Gastrocnemius medialis (tissue), 4 donors: ENCODE results near the gene GMNN. TPM values are rescaled to one million over a fixed set of nuclear protein-coding genes. Genes with fewer than 3 reads are reported as not detected.
"Not testable (repeated sequence)": the region's sequence is repeated elsewhere in the genome, so short reads cannot be mapped to it uniquely, and the experiment has no call there.

Source experiments
- ATAC-seq, 2 donors: fragments of 150-250 bp; one replicate each; pipeline ENCODE4 v1.9.1; 2016
- DNase-seq, 2 donors: peaks; one replicate each; pipeline ENCODE4 v3.0.0-alpha.2; 2019
- H3K27ac ChIP-seq, 4 donors: fragments of 200-600 bp; sonication (generic); 1 replicate in 1 of 4; 2 replicates in 3 of 4; pipeline ENCODE4 v1.5.1; 2016 to 2018; ENCODE audit warnings: mild to moderate bottlenecking in 2 of 4, moderate library complexity in 1 of 4
- H3K27me3 ChIP-seq, 3 donors: fragments of 200-600 bp; sonication (generic) in 2 of 3; 1 replicate in 1 of 3; 2 replicates in 2 of 3; pipeline versions ENCODE4 v1.5.1 to v1.6.0; 2016 to 2019; ENCODE audit warnings: mild to moderate bottlenecking in 1 of 3, moderate library complexity in 1 of 3
- H3K36me3 ChIP-seq, 2 donors: fragments of 200-600 bp; sonication (generic) in 1 of 2; one replicate each; pipeline ENCODE4 v1.5.1; 2017 to 2018
- H3K4me1 ChIP-seq, 2 donors: fragments of 200-600 bp; sonication (generic) in 1 of 2; one replicate each; pipeline ENCODE4 v1.5.1; 2016 to 2017; ENCODE audit warnings: mild to moderate bottlenecking in 2 of 2
- H3K4me3 ChIP-seq, 4 donors: fragments of 200-600 bp; sonication (generic) in 3 of 4; 1 replicate in 1 of 4; 2 replicates in 3 of 4; pipeline ENCODE4 v1.5.1; 2016 to 2019; ENCODE audit warnings: mild to moderate bottlenecking in 2 of 4
- H3K9me3 ChIP-seq, 3 donors: fragments of 200-600 bp; sonication (generic) in 2 of 3; 1 replicate in 1 of 3; 2 replicates in 2 of 3; pipeline ENCODE4 v1.5.1; 2016 to 2019
- CTCF ChIP-seq, 5 experiments: fragments of 450-650 bp in 3 of 5; fragments of 200-600 bp in 2 of 5; sonication (generic) in 2 of 5; IDR thresholded peaks in 4 of 5; conservative IDR thresholded peaks in 1 of 5; 1 replicate in 4 of 5; 2 replicates in 1 of 5; pipeline ENCODE4 v1.5.1; 2016 to 2019; ENCODE audit warnings: antibody characterized with exemption in 5 of 5, mild to moderate bottlenecking in 3 of 5, moderate library complexity in 3 of 5
- POLR2A ChIP-seq, 2 donors: fragments of 450-650 bp; IDR thresholded peaks; one replicate each; pipeline ENCODE4 v1.6.1; 2017; ENCODE audit warnings: antibody characterized with exemption in 2 of 2, mild to moderate bottlenecking in 2 of 2, moderate library complexity in 2 of 2
- in situ Hi-C, 4 donors: fragments of 200-750 bp; cut with MboI; loops; one replicate each; pipeline versions ENCODE4 v1.15.0 to v1.8.0; 2017; ENCODE audit warnings: low sequenced_read_pairs in 4 of 4
- intact Hi-C: fragments of 100-400 bp; cut with DNase I; formaldehyde crosslinking; loops from one replicate; pipeline ENCODE4 v1.15.1; 2023; ENCODE audit warnings: low total_unique reads
- total RNA-seq, 4 donors: library from RNA; depleted of rRNA; stranded (reverse); fragments of >200 nt; gene quantifications; one replicate each; pipeline versions ENCODE4 v1.1.0 to v1.2.3, GENCODE V29; 2016

Gene GMNN
- total RNA-seq, 4 donors from 2014 or later, result 2.6 to 4.4 (median 3.3) TPM

- ATAC-seq (no peak), DNase-seq (no peak)
- Histone ChIP-seq H3K27ac (no peak overlapping the region), H3K9me3 (no peaks in the 10 kb centered on the region), H3K27me3 (no peaks in the 10 kb centered on the region), H3K36me3 (no peaks in the 10 kb centered on the region), H3K4me1 (no peaks in the 10 kb centered on the region), H3K4me3 (no peak overlapping the region)
- intact Hi-C loops (no loop called here), in situ Hi-C loops (no loop called here)
- TF ChIP-seq CTCF (IDR thresholded peaks at IDR 0.05 in 4 of 5, conservative IDR thresholded peaks at IDR 0.05 in 1 of 5), result no peak
- no peak for TF ChIP-seq POLR2A (IDR thresholded peaks at IDR 0.05)
Measured at GRCh38 chr6:24753545-24753944, 21.2 kb upstream of the GMNN start.

- H3K27ac ChIP-seq, ATAC-seq, in situ Hi-C loops, H3K27me3 ChIP-seq, H3K4me3 ChIP-seq, intact Hi-C loops, H3K4me1 ChIP-seq, DNase-seq, H3K36me3 ChIP-seq, H3K9me3 ChIP-seq: not testable (repeated sequence)
Measured at GRCh38 chr6:24754378-24754777, 20.4 kb upstream of the GMNN start.

GRCh38 chr6:24755279-24755678 is 19.5 kb upstream of the GMNN start:
- H3K4me1 ChIP-seq, result no peaks in the 10 kb centered on the region

GRCh38 chr6:24757611-24758010 is 17.1 kb upstream of the GMNN start:
- TF ChIP-seq CTCF (IDR thresholded peaks at IDR 0.05 in 4 of 5, conservative IDR thresholded peaks at IDR 0.05 in 1 of 5) (no peak), POLR2A (IDR thresholded peaks at IDR 0.05) (no peak)
- H3K36me3 ChIP-seq, result no peaks in the 10 kb centered on the region
- no peak for DNase-seq
- H3K27me3 ChIP-seq, result no peaks in the 10 kb centered on the region
- no peak overlapping the region for H3K4me3 ChIP-seq
- H3K9me3 ChIP-seq, result no peaks in the 10 kb centered on the region
- no peak for ATAC-seq
- intact Hi-C loops (no loop called here), in situ Hi-C loops (no loop called here)
- no peaks in the 10 kb centered on the region for H3K4me1 ChIP-seq
- H3K27ac ChIP-seq, result no peak overlapping the region

More at GRCh38 chr6:24755279-24755678, 19.5 kb upstream of the GMNN start:
- no peak overlapping the region for H3K4me3 ChIP-seq
- H3K9me3 ChIP-seq, result no peaks in the 10 kb centered on the region
- TF ChIP-seq CTCF (IDR thresholded peaks at IDR 0.05 in 4 of 5, conservative IDR thresholded peaks at IDR 0.05 in 1 of 5) (no peak), POLR2A (IDR thresholded peaks at IDR 0.05) (no peak)
- DNase-seq (no peak), ATAC-seq (no peak)
- no peak overlapping the region for H3K27ac ChIP-seq
- in situ Hi-C loops (no loop called here), intact Hi-C loops (no loop called here)
- no peaks in the 10 kb centered on the region for H3K27me3 ChIP-seq
- no peaks in the 10 kb centered on the region for H3K36me3 ChIP-seq

GRCh38 chr6:24759718-24760117 is 15.0 kb upstream of the GMNN start:
- H3K4me3 ChIP-seq, result no peak overlapping the region
- in situ Hi-C loops, result loop anchor here (10.0 kb wide), 1 partner anchor 175 kb away; no protein-coding TSS in a partner anchor
- intact Hi-C loops, result no loop called here
- no peaks in the 10 kb centered on the region for H3K9me3 ChIP-seq
- H3K4me1 ChIP-seq, result no peaks in the 10 kb centered on the region
- H3K27me3 ChIP-seq, result no peaks in the 10 kb centered on the region
- TF ChIP-seq CTCF (IDR thresholded peaks at IDR 0.05 in 4 of 5, conservative IDR thresholded peaks at IDR 0.05 in 1 of 5) (no peak), POLR2A (IDR thresholded peaks at IDR 0.05) (no peak)
- H3K27ac ChIP-seq, result no peak overlapping the region
- H3K36me3 ChIP-seq, result no peaks in the 10 kb centered on the region
- DNase-seq (no peak), ATAC-seq (no peak)
